Forelimb muscle (tissue), 1 donor: ENCODE data around the gene SH3BGR. TPM values are rescaled to one million over a fixed set of nuclear protein-coding genes. Genes with fewer than 3 reads are reported as not detected.
A peak's percentile ranks its signal among the peaks of the same experiment; 100 is the strongest.
"Not testable (repeated sequence)": the region's sequence is repeated elsewhere in the genome, so short reads cannot be mapped to it uniquely, and the experiment has no call there.

Experiments
- DNase-seq: peaks from one replicate; pipeline ENCODE4 v3.0.0-alpha.2; 2013; ENCODE audit warnings: low read depth
- polyA plus RNA-seq: library from polyadenylated mRNA; unstranded; fragments of 120-200 nt; gene quantifications from one replicate; pipeline ENCODE4 v1.2.1, GENCODE V29; 2013; ENCODE audit not compliant: insufficient read length

The SH3BGR gene
- polyA plus RNA-seq, 1 donor = 201 TPM

DNA sequence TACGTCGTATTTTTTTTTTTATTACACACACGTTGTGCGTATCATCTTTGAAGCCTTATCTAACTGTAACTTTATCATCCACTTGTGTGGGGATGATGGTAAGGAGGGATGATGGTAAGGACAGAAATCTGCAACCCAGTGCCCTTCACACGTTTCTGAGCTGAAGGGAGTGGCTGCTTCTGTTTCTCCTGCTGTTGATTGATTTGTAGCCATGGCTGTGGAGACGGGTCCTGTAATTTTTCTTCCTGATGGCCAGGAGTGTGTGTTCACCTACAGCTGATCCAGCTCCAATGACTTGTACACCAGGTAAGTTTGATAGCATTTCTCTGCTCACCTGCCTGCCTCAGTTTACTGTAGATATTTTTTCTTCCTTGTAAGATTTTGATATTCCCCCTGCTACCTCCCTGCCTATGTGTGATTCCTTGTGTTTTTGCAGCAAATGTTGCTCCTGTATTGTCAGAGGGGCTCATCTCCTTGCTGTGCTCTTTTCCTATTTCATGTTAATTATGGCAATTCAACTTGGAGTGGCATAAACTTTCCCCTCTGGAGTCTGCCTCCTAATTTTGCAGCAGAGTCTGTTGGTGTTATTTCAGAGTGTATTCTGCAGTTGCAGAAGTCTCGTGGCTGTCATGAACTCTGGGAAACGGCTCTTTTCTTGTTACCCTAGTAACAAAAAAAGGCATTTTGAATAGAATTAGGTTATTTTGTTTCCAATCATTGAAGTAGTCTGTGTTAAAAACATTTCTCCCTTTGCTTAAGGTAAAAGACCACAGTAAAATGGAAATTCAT is 64.1 kb downstream of the SH3BGR start:
- no peak for DNase-seq

DNA sequence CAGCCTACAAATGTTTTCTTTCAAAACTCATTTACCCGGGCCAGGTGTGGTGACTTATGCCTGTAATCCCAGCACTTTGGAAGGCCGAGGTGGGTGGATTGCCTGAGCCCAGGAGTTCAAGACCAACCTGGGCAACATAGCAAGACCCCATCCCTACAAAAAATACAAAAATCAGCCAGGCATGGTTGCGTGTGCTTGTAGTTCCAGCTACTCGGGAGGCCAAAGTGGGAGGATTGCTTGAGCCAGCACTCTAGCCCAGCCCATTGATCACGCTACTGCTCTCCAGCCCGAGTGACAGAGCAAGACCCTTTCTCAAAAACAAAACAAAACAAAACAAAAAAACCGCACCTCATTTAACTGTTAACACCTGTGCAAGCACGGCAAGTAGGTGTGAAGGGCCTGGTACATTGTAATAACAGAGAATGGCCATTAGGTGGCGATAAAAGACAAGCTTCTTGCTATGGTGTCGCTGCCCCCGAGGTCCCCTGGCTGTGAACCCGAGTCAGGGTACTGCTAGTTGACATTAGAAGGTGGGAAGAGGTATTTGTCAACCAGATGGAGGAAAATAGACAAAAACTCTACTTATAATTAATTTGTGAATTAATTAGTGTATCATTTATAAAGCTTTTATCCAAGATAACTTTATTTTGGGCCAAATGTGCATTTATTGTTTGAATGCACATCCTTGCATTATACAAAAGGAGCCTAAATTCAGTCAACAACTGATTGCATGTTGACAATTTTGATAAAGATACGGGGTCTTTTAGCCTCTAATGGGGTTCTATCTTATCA is 66.5 kb downstream of the SH3BGR start:
- DNase-seq = no peak

DNA sequence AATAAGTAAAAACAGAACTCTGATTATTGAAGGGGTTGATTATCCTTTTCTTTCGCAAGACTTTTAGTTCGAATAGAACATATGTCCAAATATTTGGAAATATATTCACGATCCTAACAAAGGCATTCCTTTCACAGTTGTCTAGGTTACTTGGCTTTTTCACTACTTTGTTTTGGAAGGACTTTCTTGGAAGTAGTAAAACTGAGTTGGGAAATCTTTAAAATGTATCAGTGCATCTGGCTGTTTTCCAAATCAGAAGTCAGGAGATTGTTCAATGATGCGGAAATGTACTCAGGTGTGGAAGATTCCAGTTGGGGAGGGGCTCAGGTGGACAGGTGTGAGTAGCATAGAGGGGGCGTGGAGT is 67.1 kb downstream of the SH3BGR start:
- DNase-seq = peak; percentile 26

DNA sequence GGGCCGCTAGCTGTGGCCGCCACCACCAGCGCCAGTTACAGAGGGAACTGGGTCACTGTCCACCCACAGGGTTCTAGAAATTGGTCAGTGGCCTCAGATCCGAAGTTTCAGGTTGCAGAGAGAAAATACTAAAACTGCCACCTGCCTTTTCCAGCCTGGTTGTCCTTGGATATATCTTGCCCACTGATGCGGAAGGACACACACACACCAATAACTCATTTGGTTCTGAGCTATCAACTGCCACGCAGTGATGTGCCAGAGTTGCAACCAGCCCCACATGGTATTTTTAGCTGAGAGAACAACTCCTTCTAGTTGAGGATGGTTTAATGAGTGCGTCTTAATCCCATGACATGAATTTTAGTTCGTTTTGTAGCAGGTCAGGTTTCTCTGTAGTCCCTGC is 68.1 kb downstream of the SH3BGR start:
- no peak for DNase-seq

DNA sequence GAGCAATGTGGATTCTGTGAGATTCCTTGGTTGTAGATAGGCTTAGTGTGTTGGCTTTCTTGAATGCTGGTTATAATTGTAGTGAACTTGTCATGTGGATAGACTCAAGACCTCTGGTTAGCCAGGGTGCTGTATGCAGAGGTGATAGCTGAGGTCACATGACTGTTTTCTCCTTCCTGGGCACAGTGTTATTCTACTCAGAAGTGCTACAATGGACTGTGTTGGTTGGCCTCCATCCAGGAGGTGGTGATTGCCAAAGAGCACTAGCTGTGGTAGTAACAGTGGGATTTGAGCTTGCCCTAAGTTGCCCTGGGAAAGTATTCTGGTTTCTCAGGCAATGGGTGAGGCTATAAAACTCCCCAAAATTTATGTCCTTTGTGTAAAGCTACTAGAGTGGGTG is 71.6 kb downstream of the SH3BGR start:
- no peak for DNase-seq

DNA sequence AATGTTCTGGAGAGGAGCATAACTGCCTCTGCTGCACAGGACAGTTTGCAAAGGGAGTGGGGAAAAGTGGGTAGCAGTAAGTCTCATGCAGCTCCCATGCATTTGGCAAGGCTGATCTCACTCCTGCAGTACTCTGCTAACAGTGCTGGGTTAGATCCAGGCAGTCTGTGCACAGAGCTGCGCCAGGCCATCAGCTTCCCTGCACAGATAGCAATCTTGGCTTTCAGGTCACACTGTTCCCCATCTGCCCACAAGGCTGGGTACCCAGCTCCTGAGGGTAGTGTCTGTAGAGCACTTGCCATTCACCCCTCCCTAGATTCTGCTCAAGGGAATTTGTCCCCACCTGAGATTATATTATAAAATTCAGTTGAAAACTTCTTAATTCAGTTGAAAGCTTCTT is 72.1 kb downstream of the SH3BGR start:
- DNase-seq = no peak

DNA sequence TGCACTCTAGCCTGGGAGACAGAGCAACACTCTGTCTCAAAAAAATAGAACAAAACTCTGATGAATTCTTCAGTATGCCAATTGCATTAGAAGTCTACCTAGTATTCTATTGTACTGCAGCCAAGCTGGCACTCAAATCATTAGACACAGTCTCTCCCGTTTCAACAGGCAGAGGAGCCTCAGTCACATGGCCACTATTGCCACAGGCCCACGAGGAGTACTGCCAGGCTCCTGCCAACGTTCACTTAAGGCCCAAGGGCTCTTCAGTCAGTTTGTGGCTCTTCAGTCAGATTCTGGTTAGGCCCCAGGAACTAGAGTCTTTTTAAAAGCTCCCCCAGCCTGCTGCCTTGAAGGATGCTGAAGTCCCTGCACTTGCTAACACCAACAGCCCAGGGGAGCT is 73.4 kb downstream of the SH3BGR start:
- DNase-seq = no peak

DNA sequence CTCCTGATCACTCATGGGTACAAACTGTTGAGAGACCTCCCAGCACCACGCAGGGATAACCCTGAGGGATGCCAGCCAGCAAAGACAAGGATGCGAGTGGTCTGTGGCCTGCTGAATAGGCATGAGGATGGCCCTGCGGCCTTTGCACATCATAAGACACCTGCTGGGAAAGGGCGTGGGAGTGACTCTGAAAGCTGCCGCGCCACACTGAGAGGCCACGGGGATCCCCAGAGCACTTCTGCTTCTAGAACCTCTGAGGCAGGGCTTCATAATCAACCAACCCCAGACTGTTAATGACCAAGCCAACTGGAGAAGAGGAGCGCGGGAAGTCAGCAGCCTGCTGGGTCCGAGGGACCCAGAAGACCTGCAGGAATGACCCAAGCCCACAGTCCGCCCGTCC is 73.8 kb downstream of the SH3BGR start:
- DNase-seq = no peak

DNA sequence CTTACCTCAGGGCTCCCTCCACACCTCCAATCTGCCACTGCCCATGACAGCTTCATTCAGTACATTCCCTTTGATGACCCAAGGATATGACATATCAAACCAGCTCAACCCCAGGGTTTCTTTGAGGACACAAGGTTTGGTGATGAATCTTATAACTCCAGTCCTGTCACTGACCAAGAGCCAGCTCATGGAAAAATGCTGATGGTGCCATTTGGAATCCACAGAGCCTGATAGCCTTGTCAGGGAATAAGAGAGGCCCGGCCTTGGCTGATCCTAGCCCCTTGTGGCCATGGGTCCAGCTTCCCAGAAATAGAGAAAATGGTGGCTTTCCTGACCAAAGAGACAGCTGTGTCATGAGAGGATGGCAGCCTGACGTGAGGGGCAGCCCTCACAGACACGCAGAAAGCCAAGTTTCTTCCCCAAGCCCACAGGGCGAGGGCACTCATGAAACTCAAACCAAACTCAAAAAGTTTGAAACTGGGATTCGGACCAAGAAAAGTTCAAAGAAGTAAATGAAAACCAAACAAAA is 75.4 kb downstream of the SH3BGR start:
- no peak for DNase-seq

DNA sequence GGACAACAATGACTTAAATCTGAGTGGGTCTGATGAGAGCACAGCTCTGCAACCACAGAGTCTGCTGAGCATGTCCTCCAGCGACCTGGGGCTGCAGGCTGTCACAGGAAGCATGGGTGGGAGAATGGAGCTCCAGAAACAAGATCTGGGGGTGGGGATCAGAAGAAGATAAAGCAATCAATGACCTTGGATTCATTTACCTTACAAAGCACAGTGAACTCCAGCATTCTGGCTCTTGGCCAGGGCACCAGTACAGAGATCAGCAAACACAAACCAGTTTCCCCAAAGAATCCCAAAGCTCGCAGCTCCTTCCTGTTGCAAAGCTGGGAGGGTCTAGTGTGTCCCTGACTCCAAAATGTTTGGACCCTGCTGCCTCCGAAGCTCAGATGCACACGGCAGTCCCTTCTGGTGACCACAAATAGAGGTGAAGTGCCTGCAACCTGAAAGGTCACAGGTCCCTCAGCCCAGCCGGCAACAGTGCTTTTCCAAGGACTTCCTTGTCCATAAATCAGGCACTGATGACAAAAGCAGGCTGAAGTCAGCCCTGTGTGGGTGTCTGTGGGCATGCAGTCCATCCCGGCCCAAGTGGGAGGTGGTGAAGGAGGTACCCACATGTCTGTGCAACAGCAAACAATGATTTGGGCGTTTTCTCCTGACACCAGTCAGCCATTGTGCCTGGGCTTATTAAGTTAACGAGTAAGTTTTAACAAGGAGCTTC is 76.1 kb downstream of the SH3BGR start:
- no peak for DNase-seq

DNA sequence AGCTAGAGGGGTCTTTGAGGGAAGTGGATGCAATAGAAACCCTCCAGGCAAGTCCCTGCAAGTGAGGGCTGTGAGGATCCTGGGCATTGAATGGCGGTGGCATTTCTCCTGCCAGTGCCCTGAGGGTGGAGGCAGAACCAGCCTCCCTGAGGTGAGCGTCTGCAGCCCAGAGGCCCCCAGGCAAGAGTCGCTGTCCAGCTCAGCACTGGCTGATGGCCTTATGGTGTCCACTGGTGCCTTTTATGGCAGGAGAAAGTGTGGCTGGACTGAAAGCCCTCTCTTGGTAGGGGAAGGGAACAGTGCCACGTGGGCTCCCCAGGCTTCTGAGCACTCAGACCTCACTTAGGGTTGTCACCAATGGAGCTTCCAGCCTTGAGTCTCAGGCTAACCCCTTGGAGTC is 77.3 kb downstream of the SH3BGR start:
- no peak for DNase-seq

DNA sequence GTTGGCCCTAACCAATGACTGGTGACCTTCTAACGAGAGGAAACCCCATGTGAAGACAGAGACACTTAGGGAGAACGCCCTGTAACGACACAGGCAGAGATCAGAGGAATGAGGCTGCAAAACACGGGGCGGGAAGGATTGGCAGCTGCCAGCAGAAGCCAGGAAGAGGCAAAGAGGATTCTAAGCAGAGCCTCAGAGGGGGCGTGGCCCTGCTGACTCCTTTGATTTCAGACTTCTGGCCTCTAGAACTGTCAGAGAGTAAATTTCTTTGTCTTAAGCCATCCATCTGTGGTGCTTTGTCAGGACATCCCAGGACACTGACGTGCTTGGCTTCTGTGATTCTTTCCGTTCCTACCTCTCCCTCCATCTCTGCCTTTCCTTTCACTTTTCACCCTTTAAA is 79.3 kb downstream of the SH3BGR start:
- DNase-seq = no peak

DNA sequence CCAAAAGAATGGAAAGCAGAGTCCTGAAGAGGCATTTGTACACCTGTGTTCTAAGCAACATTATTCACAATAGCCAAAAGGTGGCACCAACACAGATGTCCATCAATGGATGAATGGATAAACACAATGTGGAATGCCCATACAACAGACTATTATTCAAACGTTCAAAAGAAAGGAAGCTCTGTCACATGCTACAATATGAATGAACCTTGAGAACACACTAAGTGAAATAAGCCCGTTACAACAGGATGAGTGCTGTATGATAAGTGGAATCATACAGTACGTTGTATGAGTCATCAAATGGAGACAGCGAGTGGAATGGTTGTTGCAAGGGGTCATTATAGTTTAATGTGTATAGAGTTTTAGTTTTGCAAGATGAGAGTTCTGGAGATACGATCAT is 80.1 kb downstream of the SH3BGR start:
- no peak for DNase-seq

DNA sequence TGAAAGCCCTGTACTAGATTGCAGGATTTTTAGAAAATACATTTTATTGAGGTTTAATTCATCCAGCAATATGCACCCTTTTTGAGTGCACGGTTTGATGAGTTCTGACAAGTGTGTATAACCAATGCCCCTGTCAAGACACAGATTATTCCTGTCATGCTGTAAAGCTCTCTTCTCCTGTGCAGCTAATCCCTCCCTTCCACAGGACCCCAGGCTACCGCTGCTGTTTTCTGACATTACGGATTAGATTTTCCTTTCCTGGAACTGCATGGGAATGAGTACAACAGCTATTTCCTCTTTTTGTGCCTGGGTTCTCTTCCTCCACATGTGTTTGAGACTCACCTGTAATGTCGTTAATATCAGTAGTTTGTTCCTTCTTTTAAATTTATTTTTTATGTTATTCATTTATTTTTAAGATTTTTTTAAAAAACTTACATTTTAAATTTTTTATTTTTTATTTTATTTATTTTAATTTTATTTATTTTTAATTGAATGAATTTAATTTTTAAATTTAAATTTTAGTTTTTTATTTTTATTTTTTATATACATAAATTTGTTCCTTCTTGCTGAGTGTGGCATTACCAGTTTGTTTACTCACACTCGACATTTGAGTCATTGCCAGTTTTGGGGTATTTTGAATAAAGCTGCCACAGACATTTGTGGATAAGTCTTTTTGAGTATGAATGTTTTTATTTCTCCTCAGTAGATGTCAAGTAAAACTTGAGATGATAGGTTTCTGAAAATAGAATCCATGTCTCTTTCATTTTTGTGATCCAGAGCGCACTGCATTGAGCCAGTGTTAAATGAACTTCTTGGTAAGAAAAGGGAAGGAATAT is 82.0 kb downstream of the SH3BGR start:
- DNase-seq = no peak

DNA sequence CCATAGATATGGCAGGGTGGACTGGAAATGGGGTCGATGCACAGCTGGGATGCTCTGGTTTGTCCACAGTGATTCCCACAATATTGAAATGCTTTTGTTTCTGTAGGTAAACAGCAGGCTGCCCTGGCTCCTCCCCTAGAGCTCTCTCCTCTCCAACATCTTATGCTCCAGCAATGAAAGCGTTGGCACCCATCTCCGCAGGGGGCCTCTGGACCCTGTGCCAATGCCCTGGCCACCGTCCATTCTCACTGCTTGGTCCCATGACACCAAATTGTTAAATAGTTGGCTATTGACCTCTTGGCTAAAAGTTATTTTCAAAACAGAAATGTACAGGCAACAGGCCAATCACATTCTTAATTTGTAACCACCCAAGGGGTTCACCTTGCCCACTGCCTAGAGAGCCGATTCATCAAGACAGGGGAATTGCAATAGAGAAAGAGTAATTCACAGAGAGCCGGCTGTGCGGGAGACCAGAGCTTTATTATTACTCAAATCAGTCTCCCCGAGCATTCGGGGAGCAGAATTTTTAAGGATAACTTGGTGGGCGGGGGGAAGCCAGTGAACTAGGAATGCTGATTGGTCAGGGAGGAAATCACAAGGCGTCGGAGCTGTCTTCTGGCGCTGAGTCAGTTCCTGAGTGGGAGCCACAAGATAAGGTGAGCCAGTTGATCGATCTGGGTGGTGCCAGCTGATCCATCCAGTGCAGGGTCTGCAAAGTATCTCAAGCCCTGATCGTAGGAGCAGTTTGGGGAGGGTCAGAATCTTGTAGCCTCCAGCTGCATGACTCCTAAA is 84.1 kb downstream of the SH3BGR start:
- DNase-seq = no peak

DNA sequence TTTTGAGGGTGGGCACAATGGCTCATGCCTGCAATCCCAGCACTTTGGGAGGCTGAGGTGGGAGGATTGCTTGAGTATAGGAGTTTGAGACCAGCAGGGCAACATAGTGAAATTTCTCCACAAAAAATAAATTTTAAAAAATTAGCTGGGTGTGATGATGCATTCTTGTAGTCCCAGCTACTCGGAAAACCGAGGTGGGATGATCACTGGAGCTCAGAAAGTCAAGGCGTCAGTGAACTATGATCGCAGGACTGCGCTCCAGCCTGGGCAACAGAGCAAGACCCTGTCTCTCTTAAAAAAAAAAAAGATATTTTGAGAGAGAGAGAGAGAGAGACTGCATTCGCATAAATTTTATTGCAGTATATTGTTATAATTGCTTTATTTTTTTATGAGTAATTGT is 85.1 kb downstream of the SH3BGR start:
- no peak for DNase-seq

DNA sequence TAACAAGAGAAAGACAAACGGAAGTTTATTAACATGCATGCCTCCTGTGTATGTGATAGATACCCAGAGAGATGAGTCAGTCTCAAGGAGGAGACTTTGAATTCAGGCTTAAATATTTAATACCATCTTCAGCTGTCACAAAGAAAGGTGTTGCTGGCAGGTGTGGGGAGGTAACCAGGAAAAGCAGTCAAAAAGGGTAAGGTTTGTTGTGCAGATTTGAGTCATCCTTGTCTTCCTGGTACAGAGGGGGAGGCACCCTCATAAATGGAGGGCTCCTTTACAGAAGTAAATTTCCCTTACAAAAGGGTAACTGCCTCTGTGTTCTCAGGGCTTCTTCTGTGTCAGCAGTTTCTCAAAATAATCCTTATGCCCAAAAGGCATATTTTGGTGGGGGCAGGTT is 85.8 kb downstream of the SH3BGR start:
- no peak for DNase-seq

DNA sequence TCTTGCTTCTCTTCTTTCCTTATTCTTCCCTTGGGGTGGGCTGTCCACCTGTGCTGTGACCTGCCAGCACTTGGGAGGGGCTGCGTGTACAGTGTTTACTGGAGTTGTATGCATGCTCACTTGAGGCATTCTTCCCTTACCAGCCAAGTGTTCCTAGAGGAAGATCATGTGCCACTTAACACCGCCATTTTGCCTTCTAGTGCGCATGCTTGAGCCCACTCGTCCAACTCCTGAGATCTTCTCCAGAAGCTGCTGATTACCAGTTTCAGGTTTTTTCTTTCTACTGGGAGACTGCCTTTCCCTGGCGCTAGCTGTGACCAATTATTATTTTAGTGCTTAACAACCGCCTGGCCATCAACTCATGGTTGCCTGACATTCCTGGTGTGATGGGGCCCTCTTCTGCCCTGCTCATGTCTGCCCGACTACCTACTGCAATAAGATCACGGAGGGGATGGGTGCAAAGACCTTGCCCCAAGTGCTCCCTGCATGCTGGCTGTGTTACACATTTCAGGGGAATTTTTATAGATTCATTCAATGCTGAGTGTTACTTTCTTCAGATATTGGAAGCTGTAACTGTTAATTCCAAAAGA is 86.8 kb downstream of the SH3BGR start:
- no peak for DNase-seq

DNA sequence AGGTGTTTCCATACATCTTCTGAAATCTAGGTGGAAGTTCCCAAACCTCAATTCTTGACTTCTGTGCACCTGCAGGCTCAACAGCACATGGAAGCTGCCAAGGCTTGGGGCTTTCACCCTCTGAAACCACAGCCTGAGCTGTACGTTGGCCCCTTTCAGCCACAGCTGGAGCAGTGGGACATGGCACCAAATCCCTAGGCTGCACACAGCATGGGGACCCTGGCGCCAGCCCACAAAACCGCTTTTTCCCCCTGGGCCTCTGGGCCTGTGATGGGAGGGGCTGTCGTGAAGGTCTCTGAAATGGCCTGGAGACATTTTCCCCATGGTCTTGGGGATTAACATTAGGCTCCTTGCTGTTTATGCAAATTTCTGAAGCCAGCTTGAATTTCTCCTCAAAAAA is 88.6 kb downstream of the SH3BGR start:
- DNase-seq = not testable (repeated sequence)

DNA sequence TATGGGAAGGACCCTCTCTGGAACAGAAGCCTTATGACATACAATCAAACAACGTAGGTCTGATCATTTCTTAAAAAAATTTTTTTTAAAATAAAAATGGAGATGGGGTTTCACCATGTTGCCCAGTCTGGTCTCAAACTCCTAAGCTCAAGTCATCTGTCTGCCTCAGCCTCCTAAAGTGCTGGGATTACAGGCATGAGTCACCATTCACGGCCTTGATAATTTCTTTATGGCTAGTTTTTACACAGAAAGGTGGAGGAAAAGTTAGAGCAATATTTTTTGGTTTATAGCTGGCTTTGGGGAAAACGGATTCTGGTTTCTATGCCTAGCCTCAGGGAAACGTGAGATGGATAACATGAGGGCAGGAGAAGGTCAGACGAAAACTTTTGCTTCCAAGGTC is 91.0 kb downstream of the SH3BGR start:
- no peak for DNase-seq
